OCI-LY3 (cell line): ENCODE data around the gene SPATA24.

Experiments
- H2AFZ ChIP-seq: fragments of 200-600, 300-600 bp; shearing (Covaris generic); 2 replicates; pipeline ENCODE4 v1.6.0; 2014; ENCODE audit warnings: antibody characterized with exemption, low read depth, low read length
- H3K27ac ChIP-seq: fragments of 200-600, 300-600 bp; sonication (generic); 2 replicates; pipeline ENCODE4 v1.5.1; 2014; ENCODE audit warnings: mild to moderate bottlenecking, low read length, moderate library complexity, mixed read lengths
- H3K27me3 ChIP-seq: fragments of 200-600, 300-600 bp; sonication (generic); 2 replicates; pipeline ENCODE4 v1.6.1; 2014; ENCODE audit warnings: low read depth, low read length, mixed read lengths
- H3K36me3 ChIP-seq: fragments of 200-600, 300-600 bp; sonication (generic); replicated peaks from 2 replicates; pipeline ENCODE3; 2014; ENCODE audit warnings: low read depth, low read length, mixed read lengths
- H3K4me1 ChIP-seq: fragments of 300-600, 200-600 bp; sonication (generic); 2 replicates; pipeline ENCODE4 v1.6.1; 2014; ENCODE audit warnings: low read length, mixed read lengths
- H3K4me2 ChIP-seq: fragments of 200-600, 300-600 bp; sonication (generic); 2 replicates; pipeline ENCODE4 v1.6.1; 2014; ENCODE audit warnings: low read length, mixed read lengths
- H3K4me3 ChIP-seq: fragments of 300-600, 200-600 bp; sonication (generic); 2 replicates; pipeline ENCODE4 v1.5.1; 2014; ENCODE audit warnings: antibody characterized with exemption, mild to moderate bottlenecking, low read length, moderate library complexity
- H3K79me2 ChIP-seq: fragments of 300-600, 200-600 bp; shearing (Covaris generic); 2 replicates; pipeline ENCODE4 v1.6.1; 2014; ENCODE audit warnings: mild to moderate bottlenecking, low read length, mixed read lengths
- H3K9ac ChIP-seq: fragments of 300-600, 200-600 bp; shearing (Covaris generic); 2 replicates; pipeline ENCODE4 v1.6.0; 2014; ENCODE audit warnings: mild to moderate bottlenecking, low read length, moderate library complexity
- H3K9me3 ChIP-seq: fragments of 200-600, 300-600 bp; shearing (Covaris generic); 2 replicates; pipeline ENCODE4 v1.6.1; 2014; ENCODE audit warnings: low read length, mixed read lengths; ENCODE audit not compliant: insufficient read depth
- H4K20me1 ChIP-seq: fragments of 200-600, 300-600 bp; sonication (generic); 2 replicates; pipeline ENCODE4 v1.6.1; 2016; ENCODE audit warnings: low read length, mixed read lengths; ENCODE audit not compliant: insufficient read depth
- CTCF ChIP-seq: fragments of 200-600, 300-600 bp; sonication (generic); IDR thresholded peaks from 2 replicates; pipeline ENCODE4 v1.5.1; 2014; ENCODE audit warnings: antibody characterized with exemption, low read length, low read depth
- EZH2phosphoT487 ChIP-seq: fragments of 200-600 bp; shearing (Covaris generic); IDR thresholded peaks from 2 replicates; pipeline ENCODE4 v1.6.1; 2018; ENCODE audit warnings: antibody characterized with exemption, mixed run types, low read depth

SPATA24 gene

DNA sequence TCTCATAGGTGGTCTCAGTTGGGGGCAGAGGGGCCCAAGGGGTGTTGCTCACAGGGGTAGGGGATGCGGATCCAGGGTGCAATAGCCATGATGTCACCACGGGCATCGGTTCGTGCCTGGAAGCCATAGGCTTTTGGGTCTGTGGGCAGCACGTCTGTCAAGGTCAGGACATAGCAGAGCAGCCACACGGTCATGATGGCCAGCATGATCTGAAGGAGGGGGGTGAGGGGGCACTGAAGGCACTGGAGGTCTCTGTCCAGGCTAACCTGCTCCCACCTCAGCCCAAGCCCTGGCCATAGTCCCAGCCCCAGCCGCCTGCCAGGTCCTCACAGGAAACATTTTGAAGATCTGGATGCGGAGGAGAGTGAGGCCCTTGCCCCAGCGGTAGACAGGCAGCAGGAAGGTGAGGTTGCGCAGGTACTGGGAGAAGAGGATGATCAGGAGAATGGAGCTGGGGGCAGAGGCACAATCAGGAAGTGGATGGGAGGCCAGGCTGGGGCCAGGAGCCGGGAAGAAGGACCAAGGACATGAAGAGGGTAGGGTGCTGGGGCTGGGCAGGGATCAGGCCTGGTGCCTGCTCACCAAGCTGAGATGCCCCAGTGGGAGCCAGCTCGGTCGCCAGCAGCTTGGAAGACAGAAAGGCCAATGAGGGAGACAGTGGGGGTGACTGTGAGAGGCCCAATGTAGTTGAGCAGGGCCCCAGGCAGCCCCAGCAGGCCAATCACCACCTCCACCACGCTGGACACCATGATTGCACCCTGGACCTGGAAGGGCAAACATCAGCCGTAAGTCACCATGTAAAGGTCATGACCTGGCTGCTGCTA is 24.1 kb downstream of the SPATA24 start:
- no peak overlapping the region for H3K4me3 ChIP-seq
- no peaks in the 10 kb centered on the region for H3K9me3 ChIP-seq
- no peak overlapping the region for H2AFZ ChIP-seq
- no peaks in the 10 kb centered on the region for H3K79me2 ChIP-seq
- no peak overlapping the region for H3K9ac ChIP-seq
- no peak overlapping the region for H3K27ac ChIP-seq
- no peak overlapping the region for H3K4me2 ChIP-seq
- H3K36me3 ChIP-seq: no peaks in the 10 kb centered on the region
- H3K27me3 ChIP-seq: no peaks in the 10 kb centered on the region
- peaks cover 7% of the 10 kb centered on the region for H3K4me1 ChIP-seq
- no peaks in the 10 kb centered on the region for H4K20me1 ChIP-seq
- TF ChIP-seq EZH2phosphoT487 (no peak), CTCF (no peak)

- Histone ChIP-seq H3K27ac (no peak overlapping the region), H3K27me3 (no peaks in the 10 kb centered on the region), H3K4me1 (no peaks in the 10 kb centered on the region), H2AFZ (no peak overlapping the region), H3K4me3 (no peak overlapping the region), H3K9me3 (no peaks in the 10 kb centered on the region), H3K4me2 (no peak overlapping the region), H3K36me3 (no peaks in the 10 kb centered on the region), H3K9ac (no peak overlapping the region), H3K79me2 (no peaks in the 10 kb centered on the region), H4K20me1 (no peaks in the 10 kb centered on the region)
- TF ChIP-seq EZH2phosphoT487: no peak
- TF ChIP-seq CTCF: no peak
Observed at GRCh38 chr5:139378941-139379361, 24.9 kb downstream of the SPATA24 start.

DNA sequence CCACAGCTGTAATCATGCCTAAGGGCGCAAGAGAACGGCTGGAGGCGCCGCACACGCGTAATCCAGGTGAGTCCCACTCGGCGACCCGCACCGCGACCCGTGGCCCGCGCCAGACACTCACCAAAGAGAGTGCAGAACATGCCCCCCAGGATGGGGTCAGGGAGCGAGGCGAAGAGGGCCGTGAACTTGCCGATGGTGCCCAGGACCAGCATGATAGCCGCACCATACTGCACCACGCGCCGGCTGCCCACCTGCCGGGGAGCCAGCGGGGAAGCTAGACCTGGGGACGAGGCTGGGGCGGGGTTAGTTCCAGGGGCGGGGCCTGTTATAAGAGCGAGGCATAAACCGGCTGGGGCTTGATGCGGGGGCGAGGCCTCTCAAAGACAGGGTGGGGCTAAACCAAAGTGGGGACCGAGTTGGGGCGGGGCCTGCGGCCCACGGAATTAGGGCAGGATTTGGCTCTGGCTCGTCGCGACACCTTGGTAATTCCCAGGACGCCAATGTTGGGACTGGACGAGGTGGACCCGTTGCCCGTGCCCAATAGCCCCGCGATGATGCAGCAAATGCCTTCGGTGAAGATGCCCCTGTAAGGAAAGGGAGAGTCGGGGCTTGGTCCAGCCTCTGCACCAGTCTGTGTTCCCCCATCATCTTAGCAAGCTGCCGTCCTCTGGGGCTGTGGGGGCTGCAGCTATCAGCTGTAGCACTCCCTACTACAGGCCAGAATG is 25.6 kb downstream of the SPATA24 start:
- Histone ChIP-seq H3K9ac (no peak overlapping the region), H3K36me3 (no peaks in the 10 kb centered on the region), H2AFZ (no peak overlapping the region), H3K79me2 (no peaks in the 10 kb centered on the region), H3K4me2 (no peak overlapping the region), H4K20me1 (no peaks in the 10 kb centered on the region), H3K4me1 (no peaks in the 10 kb centered on the region), H3K9me3 (no peaks in the 10 kb centered on the region), H3K4me3 (no peak overlapping the region), H3K27ac (no peak overlapping the region), H3K27me3 (no peaks in the 10 kb centered on the region)
- TF ChIP-seq CTCF (no peak), EZH2phosphoT487 (no peak)

- Histone ChIP-seq H3K4me1 (no peaks in the 10 kb centered on the region), H3K36me3 (no peaks in the 10 kb centered on the region)
Observed at GRCh38 chr5:139377226-139377625, 26.7 kb downstream of the SPATA24 start.

More at GRCh38 chr5:139377226-139377625, 26.7 kb downstream of the SPATA24 start:
- H3K79me2 ChIP-seq: no peaks in the 10 kb centered on the region
- H2AFZ ChIP-seq: no peak overlapping the region
- no peak overlapping the region for H3K4me2 ChIP-seq
- H3K27ac ChIP-seq: no peak overlapping the region
- no peaks in the 10 kb centered on the region for H3K27me3 ChIP-seq
- no peak overlapping the region for H3K9ac ChIP-seq
- H3K4me3 ChIP-seq: no peak overlapping the region
- no peaks in the 10 kb centered on the region for H4K20me1 ChIP-seq
- no peaks in the 10 kb centered on the region for H3K9me3 ChIP-seq
- TF ChIP-seq EZH2phosphoT487 (no peak), CTCF (no peak)
